HepG2 (cell line): ENCODE results near the gene KCTD13. TPM values are rescaled to one million over a fixed set of nuclear protein-coding genes. Genes with fewer than 3 reads are reported as not detected.

ENCODE experiments used
- ARNTL ChIP-seq: sonication (generic); formaldehyde crosslinking; IDR thresholded peaks from 2 replicates; pipeline ENCODE4 v1.4.0; 2020; ENCODE audit warnings: mild to moderate bottlenecking, missing genetic modification reagents
- FLYWCH1 ChIP-seq: sonication (generic); formaldehyde crosslinking; IDR thresholded peaks from 2 replicates; pipeline ENCODE4 v1.8.1; 2023; ENCODE audit warnings: mild to moderate bottlenecking, missing genetic modification reagents
- KDM5A ChIP-seq: fragments of 200-600 bp; sonication (generic); IDR thresholded peaks from 2 replicates; pipeline ENCODE4 v1.7.0; 2018; ENCODE audit warnings: antibody characterized with exemption, mild to moderate bottlenecking, low read length, borderline replicate concordance
- MBNL3 ChIP-seq: fragments of 250-450 bp; sonication (Bioruptor Pico); conservative IDR thresholded peaks from 2 replicates; pipeline ENCODE4 v1.8.0; 2022; ENCODE audit warnings: mild to moderate bottlenecking, inconsistent platforms
- ZFP36 ChIP-seq: fragments of 150-350 bp; IDR thresholded peaks from 2 replicates; pipeline ENCODE4 v1.6.1; 2018; ENCODE audit warnings: borderline replicate concordance, low read length, low read depth; ENCODE audit not compliant: partially characterized antibody
- ZFP36L2 ChIP-seq: sonication (generic); formaldehyde crosslinking; IDR thresholded peaks from 2 replicates; pipeline ENCODE4 v1.4.0; 2020; ENCODE audit warnings: missing genetic modification reagents
- ZNF17 ChIP-seq: sonication (generic); formaldehyde crosslinking; IDR thresholded peaks from 2 replicates; pipeline ENCODE4 v1.5.0; 2020; ENCODE audit warnings: mild to moderate bottlenecking, missing genetic modification reagents
- ZNF253 ChIP-seq: sonication (generic); formaldehyde crosslinking; IDR thresholded peaks from 2 replicates; pipeline ENCODE4 v1.8.0; 2022; ENCODE audit warnings: mild to moderate bottlenecking, missing genetic modification reagents, borderline replicate concordance
- ZNF552 ChIP-seq: sonication (generic); formaldehyde crosslinking; IDR thresholded peaks from 2 replicates; pipeline ENCODE4 v1.9.0; 2022; ENCODE audit warnings: missing genetic modification reagents, mild to moderate bottlenecking, borderline replicate concordance
- ZNF816 ChIP-seq: sonication (generic); formaldehyde crosslinking; IDR thresholded peaks from 2 replicates; pipeline ENCODE4 v1.8.0; 2022; ENCODE audit warnings: missing genetic modification reagents, mild to moderate bottlenecking, borderline replicate concordance
- polyA plus RNA-seq, 8 experiments: library from polyadenylated mRNA; depleted of rRNA in 3 of 8; stranded (reverse) in 7 of 8; unstranded in 1 of 8; fragments of >200 nt; fragmentation: Illumina TruSeq in 4 of 8; extraction: Trizol in 4 of 8; gene quantifications; 2 replicates each; pipeline versions ENCODE4 v1.2.1 to v1.2.3, GENCODE V29; 2011 to 2016; ENCODE audit warnings: low read depth in 4 of 8, missing spikeins in 1 of 8, mixed read lengths in 1 of 8; ENCODE audit not compliant: insufficient read depth in 1 of 8
- total RNA-seq, 5 experiments: library from RNA; depleted of rRNA; stranded (reverse); fragments of >200 nt; fragmentation: Illumina TruSeq; extraction: Trizol; gene quantifications; 2 replicates each; pipeline ENCODE4 v1.2.3, GENCODE V29; 2016; ENCODE audit warnings: low read depth in 1 of 5
- TF ChIP-seq, protein P1 (sequence below), 2 experiments: IDR thresholded peaks; 2 replicates each; pipeline ENCODE4 v1.6.1; 2011 to 2012; ENCODE audit warnings: low read length in 2 of 2, borderline replicate concordance in 1 of 2, low read depth in 1 of 2, mild to moderate bottlenecking in 1 of 2, moderate library complexity in 1 of 2
- TF ChIP-seq, protein P2 (sequence below): sonication (generic); formaldehyde crosslinking; IDR thresholded peaks from 2 replicates; pipeline ENCODE4 v1.4.0; 2020; ENCODE audit warnings: missing genetic modification reagents, mild to moderate bottlenecking, borderline replicate concordance
- TF ChIP-seq, protein P3 (sequence below): IDR thresholded peaks from 2 replicates; pipeline ENCODE4 v1.6.1; 2016; ENCODE audit warnings: low read depth, control low read depth
- TF ChIP-seq, protein P4 (sequence below): sonication (generic); formaldehyde crosslinking; IDR thresholded peaks from 2 replicates; pipeline ENCODE4 v1.5.0; 2020; ENCODE audit warnings: missing genetic modification reagents, mild to moderate bottlenecking, borderline replicate concordance
- TF ChIP-seq, protein P5 (sequence below): sonication (generic); formaldehyde crosslinking; IDR thresholded peaks from 2 replicates; pipeline ENCODE4 v1.4.0; 2020; ENCODE audit warnings: mild to moderate bottlenecking, missing genetic modification reagents

The KCTD13 gene
- total and polyA plus RNA-seq, 2 of the 13 experiments (the other 11 are each of a cell fraction or from before 2014, with no cell fraction given) = 6.3 to 14.7 TPM

DNA sequence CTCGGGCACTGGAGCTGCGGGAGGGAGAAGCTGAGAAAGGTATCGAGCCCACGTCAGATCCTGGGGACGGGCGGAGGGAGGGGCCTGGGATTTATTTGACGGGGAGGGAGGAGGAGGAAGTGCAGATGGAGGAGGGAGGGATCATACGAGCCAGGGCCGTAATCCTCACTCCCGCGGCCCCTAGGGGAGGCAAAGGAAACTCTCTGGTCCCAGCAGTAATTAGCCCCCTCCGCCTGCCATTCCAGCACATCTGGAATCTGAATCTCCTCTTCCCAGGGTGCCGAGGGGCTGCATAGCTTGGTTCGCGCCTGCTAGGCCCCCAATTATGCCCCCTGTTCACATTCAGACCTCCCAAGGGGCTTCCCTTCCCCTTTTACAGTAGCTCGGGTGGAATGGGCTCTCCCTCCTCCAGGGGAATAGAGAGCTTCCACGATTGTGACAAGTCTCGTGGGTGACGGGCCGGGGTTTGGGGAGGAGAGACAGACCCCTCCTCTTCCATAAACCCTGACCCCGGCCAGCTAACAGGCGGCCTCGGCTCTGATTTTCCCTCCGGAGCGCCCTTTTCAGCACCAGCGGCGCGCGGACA lies 26.4 kb downstream of the KCTD13 start, which contains the start of gene SEZ6L2 (continued):
- TF ChIP-seq, protein P1, sequence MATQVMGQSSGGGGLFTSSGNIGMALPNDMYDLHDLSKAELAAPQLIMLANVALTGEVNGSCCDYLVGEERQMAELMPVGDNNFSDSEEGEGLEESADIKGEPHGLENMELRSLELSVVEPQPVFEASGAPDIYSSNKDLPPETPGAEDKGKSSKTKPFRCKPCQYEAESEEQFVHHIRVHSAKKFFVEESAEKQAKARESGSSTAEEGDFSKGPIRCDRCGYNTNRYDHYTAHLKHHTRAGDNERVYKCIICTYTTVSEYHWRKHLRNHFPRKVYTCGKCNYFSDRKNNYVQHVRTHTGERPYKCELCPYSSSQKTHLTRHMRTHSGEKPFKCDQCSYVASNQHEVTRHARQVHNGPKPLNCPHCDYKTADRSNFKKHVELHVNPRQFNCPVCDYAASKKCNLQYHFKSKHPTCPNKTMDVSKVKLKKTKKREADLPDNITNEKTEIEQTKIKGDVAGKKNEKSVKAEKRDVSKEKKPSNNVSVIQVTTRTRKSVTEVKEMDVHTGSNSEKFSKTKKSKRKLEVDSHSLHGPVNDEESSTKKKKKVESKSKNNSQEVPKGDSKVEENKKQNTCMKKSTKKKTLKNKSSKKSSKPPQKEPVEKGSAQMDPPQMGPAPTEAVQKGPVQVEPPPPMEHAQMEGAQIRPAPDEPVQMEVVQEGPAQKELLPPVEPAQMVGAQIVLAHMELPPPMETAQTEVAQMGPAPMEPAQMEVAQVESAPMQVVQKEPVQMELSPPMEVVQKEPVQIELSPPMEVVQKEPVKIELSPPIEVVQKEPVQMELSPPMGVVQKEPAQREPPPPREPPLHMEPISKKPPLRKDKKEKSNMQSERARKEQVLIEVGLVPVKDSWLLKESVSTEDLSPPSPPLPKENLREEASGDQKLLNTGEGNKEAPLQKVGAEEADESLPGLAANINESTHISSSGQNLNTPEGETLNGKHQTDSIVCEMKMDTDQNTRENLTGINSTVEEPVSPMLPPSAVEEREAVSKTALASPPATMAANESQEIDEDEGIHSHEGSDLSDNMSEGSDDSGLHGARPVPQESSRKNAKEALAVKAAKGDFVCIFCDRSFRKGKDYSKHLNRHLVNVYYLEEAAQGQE (IDR thresholded peaks at IDR 0.05; ENCODE audit: borderline replicate concordance in 1 of 2, low read depth in 1 of 2, low read length in 2 of 2) = peak; percentile 93 to 97; a peak in 3 of 4 replicates
- TF ChIP-seq ZNF253 (CRISPR knock-in tag) (no peak), KDM5A (no peak), ZFP36L2 (CRISPR knock-in tag) (0 out of 2 replicates have a peak, but pooled peaks have one; percentile 68), ZNF552 (CRISPR knock-in tag) (no peak), ARNTL (peak; percentile 10; the same call in 1 of the 2 replicates), ZFP36 (no peak), ZNF17 (CRISPR knock-in tag) (no peak), ZNF816 (CRISPR knock-in tag) (no peak), MBNL3 (CRISPR knock-in tag) (no peak), FLYWCH1 (no peak)
- TF ChIP-seq, protein P2, sequence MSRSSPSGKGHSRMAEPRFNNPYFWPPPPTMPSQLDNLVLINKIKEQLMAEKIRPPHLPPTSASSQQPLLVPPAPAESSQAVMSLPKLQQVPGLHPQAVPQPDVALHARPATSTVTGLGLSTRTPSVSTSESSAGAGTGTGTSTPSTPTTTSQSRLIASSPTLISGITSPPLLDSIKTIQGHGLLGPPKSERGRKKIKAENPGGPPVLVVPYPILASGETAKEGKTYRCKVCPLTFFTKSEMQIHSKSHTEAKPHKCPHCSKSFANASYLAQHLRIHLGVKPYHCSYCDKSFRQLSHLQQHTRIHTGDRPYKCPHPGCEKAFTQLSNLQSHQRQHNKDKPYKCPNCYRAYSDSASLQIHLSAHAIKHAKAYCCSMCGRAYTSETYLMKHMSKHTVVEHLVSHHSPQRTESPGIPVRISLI (CRISPR knock-in tag) = no peak
- TF ChIP-seq, protein P3, sequence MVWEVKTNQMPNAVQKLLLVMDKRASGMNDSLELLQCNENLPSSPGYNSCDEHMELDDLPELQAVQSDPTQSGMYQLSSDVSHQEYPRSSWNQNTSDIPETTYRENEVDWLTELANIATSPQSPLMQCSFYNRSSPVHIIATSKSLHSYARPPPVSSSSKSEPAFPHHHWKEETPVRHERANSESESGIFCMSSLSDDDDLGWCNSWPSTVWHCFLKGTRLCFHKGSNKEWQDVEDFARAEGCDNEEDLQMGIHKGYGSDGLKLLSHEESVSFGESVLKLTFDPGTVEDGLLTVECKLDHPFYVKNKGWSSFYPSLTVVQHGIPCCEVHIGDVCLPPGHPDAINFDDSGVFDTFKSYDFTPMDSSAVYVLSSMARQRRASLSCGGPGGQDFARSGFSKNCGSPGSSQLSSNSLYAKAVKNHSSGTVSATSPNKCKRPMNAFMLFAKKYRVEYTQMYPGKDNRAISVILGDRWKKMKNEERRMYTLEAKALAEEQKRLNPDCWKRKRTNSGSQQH = peak; percentile 60; the same call in 1 of the 2 replicates
- TF ChIP-seq, protein P4, sequence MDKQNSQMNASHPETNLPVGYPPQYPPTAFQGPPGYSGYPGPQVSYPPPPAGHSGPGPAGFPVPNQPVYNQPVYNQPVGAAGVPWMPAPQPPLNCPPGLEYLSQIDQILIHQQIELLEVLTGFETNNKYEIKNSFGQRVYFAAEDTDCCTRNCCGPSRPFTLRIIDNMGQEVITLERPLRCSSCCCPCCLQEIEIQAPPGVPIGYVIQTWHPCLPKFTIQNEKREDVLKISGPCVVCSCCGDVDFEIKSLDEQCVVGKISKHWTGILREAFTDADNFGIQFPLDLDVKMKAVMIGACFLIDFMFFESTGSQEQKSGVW (CRISPR knock-in tag) = no peak
- TF ChIP-seq, protein P5, sequence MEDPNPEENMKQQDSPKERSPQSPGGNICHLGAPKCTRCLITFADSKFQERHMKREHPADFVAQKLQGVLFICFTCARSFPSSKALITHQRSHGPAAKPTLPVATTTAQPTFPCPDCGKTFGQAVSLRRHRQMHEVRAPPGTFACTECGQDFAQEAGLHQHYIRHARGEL (CRISPR knock-in tag) = peak; percentile 21; the same call in 1 of the 2 replicates
